GM12891 (cell line): Measurements from ENCODE around the gene DPM2.

ENCODE experiments used
- DNase-seq: peaks from one replicate; pipeline ENCODE4 v3.0.0; 2011; ENCODE audit warnings: low spot score; ENCODE audit not compliant: insufficient read length
- FAIRE-seq: peaks from 2 replicates; lab custom pipeline; 2011; peaks lifted over from hg19 to GRCh38; lab: Jason Lieb, UNC
- PAX5 ChIP-seq: IDR thresholded peaks from 2 replicates; pipeline ENCODE4 v1.6.1; 2011; ENCODE audit warnings: low read length, moderate library complexity, mild to moderate bottlenecking; ENCODE audit not compliant: insufficient read depth, severe bottlenecking
- POLR2A ChIP-seq: IDR thresholded peaks from 2 replicates; pipeline ENCODE4 v1.6.1; 2011; ENCODE audit warnings: low read depth, low read length, control low read depth
- POLR2AphosphoS5 ChIP-seq: IDR thresholded peaks from 2 replicates; pipeline ENCODE4 v1.6.1; 2011; ENCODE audit warnings: low read depth, low read length, control low read depth
- POU2F2 ChIP-seq: IDR thresholded peaks from 2 replicates; pipeline ENCODE4 v1.6.1; 2011; ENCODE audit warnings: low read depth, mild to moderate bottlenecking, control low read depth, low read length, moderate library complexity
- SPI1 ChIP-seq: IDR thresholded peaks from 2 replicates; pipeline ENCODE4 v1.6.1; 2011; ENCODE audit warnings: low read depth, low read length, control low read depth
- TAF1 ChIP-seq: IDR thresholded peaks from 2 replicates; pipeline ENCODE4 v1.6.1; 2011; ENCODE audit warnings: low read depth, low read length, control low read depth

DPM2 gene

GRCh38 chr9:127941062-127941960 is 3.7 kb upstream of the DPM2 start:
- no peak for FAIRE-seq

DNA sequence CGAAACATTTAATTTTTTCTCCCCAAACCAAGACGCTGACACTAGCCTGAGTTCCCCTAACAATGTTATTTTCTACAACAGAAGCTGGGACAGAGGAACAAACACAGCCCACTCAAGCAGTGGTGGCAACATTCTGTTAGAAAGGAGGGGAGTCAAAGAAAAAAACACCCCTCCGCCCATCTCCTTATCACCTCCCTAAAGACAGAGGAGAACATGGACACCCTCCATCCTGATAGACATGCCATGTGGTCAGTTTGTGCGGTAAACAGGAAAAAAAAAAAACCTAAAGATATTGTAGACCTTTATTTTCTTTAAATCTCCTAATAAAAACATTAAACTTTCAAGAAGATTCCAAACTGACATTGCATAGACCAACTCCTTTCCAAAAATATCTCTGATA is 2.9 kb upstream of the DPM2 start:
- TF ChIP-seq POLR2AphosphoS5, result no peak
- TF ChIP-seq SPI1, result no peak
- no peak for TF ChIP-seq TAF1
- TF ChIP-seq PAX5, result no peak
- no peak for TF ChIP-seq POU2F2
- TF ChIP-seq POLR2A, result no peak
- DNase-seq (no peak), FAIRE-seq (no peak)

More at GRCh38 chr9:127941062-127941960, 3.7 kb upstream of the DPM2 start:
- no peak for TF ChIP-seq SPI1
- TF ChIP-seq TAF1, result no peak
- TF ChIP-seq POU2F2, result no peak
- no peak for TF ChIP-seq POLR2A
- TF ChIP-seq POLR2AphosphoS5, result no peak
- no peak for TF ChIP-seq PAX5
- no peak for DNase-seq

DNA sequence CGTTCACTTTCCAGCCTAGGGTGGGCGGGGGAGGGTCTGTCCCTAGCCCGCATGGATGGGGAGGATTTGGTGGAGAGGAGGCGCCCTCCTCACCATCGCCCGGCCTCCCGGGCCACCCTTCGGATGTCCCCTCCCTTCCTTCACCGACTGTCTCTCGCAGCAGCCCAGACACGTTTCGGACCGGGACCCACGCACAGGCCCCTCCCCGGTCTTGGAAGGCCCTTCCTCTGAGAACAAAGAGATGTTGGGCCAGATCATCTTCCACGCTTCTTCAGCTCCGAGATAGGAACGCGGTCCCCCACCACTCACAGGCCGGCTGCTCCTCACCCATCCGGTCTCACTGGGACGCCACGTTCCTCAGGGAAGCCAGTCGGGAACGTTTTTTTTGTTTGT is 640 bp upstream of the DPM2 start:
- FAIRE-seq (no peak), DNase-seq (no peak)
- TF ChIP-seq POLR2AphosphoS5 (no peak), TAF1 (no peak), PAX5 (no peak), SPI1 (no peak), POU2F2 (no peak), POLR2A (no peak)

DNA sequence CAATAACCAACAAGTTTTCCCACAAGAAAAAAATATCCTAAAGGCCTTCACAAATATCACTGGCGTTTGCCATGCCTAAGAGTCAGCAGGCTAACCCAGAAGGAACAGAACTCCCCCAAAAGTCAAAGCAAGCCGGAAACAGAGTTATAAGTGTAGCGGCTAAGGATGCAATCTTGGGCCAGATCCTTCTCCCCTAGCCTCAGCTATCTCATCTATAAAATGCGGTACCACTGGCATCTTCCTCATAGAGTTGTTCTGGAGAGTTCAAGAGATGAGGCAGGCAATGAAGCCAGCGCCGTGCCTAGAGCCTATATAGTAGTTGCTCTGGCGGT is 632 bp downstream of the DPM2 start:
- TF ChIP-seq POLR2AphosphoS5 (no peak), PAX5 (no peak), POU2F2 (no peak), POLR2A (no peak), TAF1 (no peak), SPI1 (no peak)
- DNase-seq (no peak), FAIRE-seq (no peak)

- TF ChIP-seq PAX5 (no peak), POLR2A (no peak), POLR2AphosphoS5 (no peak), TAF1 (no peak), SPI1 (no peak), POU2F2 (no peak)
- FAIRE-seq, result no peak
- no peak for DNase-seq
Measured at GRCh38 chr9:127936347-127936852, 1.3 kb downstream of the DPM2 start.

- FAIRE-seq (no peak), DNase-seq (no peak)
- no peak for TF ChIP-seq SPI1
- TF ChIP-seq TAF1, result no peak
- no peak for TF ChIP-seq PAX5
- TF ChIP-seq POLR2AphosphoS5, result no peak
- TF ChIP-seq POU2F2, result no peak
- no peak for TF ChIP-seq POLR2A
Measured at GRCh38 chr9:127935765-127936221, 1.9 kb downstream of the DPM2 start.

GRCh38 chr9:127934986-127935385 is 2.7 kb downstream of the DPM2 start:
- DNase-seq (no peak), FAIRE-seq (no peak)
- TF ChIP-seq SPI1, result no peak
- TF ChIP-seq POLR2A, result no peak
- TF ChIP-seq PAX5, result no peak
- TF ChIP-seq POLR2AphosphoS5, result no peak
- no peak for TF ChIP-seq POU2F2
- no peak for TF ChIP-seq TAF1

GRCh38 chr9:127934248-127934647 is 3.4 kb downstream of the DPM2 start:
- no peak for FAIRE-seq

GRCh38 chr9:127931092-127931881 is 6.4 kb downstream of the DPM2 start:
- FAIRE-seq, result no peak
- DNase-seq, result no peak
- no peak for TF ChIP-seq POLR2A
- TF ChIP-seq POU2F2, result no peak
- no peak for TF ChIP-seq PAX5
- no peak for TF ChIP-seq SPI1
- TF ChIP-seq TAF1, result no peak
- TF ChIP-seq POLR2AphosphoS5, result no peak

More at GRCh38 chr9:127934248-127934647, 3.4 kb downstream of the DPM2 start:
- no peak for DNase-seq
- TF ChIP-seq TAF1, result no peak
- TF ChIP-seq POU2F2, result no peak
- TF ChIP-seq PAX5, result no peak
- TF ChIP-seq POLR2A, result no peak
- no peak for TF ChIP-seq SPI1
- TF ChIP-seq POLR2AphosphoS5, result no peak
